Lower leg skin (tissue), 3 donors: Measurements from ENCODE around the gene TRIM73.
"Not testable (repeated sequence)": the region's sequence is repeated elsewhere in the genome, so short reads cannot be mapped to it uniquely, and the experiment has no call there.

Source experiments
- POLR2A ChIP-seq, 2 donors: fragments of 450-650 bp; IDR thresholded peaks; one replicate each; pipeline ENCODE4 v1.6.1; 2016 to 2017; ENCODE audit warnings: antibody characterized with exemption in 2 of 2, mild to moderate bottlenecking in 1 of 2, moderate library complexity in 1 of 2
- TF ChIP-seq, protein P1 (sequence below), 3 donors: fragments of 450-650 bp; IDR thresholded peaks; one replicate each; pipeline ENCODE4 v1.5.1; 2016; ENCODE audit warnings: antibody characterized with exemption in 3 of 3, mild to moderate bottlenecking in 3 of 3, moderate library complexity in 2 of 3

DNA sequence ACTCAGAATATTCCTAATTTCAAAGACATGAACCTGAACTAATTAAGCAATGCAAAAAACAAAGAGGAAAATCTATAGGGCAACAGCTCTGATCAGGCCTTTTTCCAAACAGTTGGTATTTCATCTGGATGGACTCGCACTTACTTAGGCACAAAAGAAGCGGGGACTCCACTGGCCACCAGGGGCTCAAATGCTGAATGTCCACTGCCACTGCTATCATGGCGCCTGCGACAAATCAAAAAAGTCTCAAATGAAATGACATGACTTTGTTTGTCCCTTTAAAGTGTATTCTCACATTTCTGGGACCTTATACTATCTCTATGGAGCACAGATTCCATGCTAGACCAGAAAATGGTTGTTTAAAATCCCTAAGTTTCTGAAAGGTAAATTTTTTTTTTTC, 43.6 kb downstream of the TRIM73 start:
- TF ChIP-seq, protein P1, sequence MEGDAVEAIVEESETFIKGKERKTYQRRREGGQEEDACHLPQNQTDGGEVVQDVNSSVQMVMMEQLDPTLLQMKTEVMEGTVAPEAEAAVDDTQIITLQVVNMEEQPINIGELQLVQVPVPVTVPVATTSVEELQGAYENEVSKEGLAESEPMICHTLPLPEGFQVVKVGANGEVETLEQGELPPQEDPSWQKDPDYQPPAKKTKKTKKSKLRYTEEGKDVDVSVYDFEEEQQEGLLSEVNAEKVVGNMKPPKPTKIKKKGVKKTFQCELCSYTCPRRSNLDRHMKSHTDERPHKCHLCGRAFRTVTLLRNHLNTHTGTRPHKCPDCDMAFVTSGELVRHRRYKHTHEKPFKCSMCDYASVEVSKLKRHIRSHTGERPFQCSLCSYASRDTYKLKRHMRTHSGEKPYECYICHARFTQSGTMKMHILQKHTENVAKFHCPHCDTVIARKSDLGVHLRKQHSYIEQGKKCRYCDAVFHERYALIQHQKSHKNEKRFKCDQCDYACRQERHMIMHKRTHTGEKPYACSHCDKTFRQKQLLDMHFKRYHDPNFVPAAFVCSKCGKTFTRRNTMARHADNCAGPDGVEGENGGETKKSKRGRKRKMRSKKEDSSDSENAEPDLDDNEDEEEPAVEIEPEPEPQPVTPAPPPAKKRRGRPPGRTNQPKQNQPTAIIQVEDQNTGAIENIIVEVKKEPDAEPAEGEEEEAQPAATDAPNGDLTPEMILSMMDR (IDR thresholded peaks at IDR 0.05) = not testable (repeated sequence)
- TF ChIP-seq POLR2A (IDR thresholded peaks at IDR 0.05) = not testable (repeated sequence)
